ENCODE measurements around the gene ANKRD49.

The ANKRD49 gene

GRCh38 chr11:94545264-94546161 is 51.7 kb downstream of the ANKRD49 start:
- no peak for DNase-seq

- DNase-seq: no peak
Observed at GRCh38 chr11:94546162-94546470, 52.3 kb downstream of the ANKRD49 start.

- no peak for DNase-seq
Observed at GRCh38 chr11:94546886-94547285, 53.1 kb downstream of the ANKRD49 start.

GRCh38 chr11:94549146-94549545 is 55.4 kb downstream of the ANKRD49 start:
- no peak for DNase-seq

All from activated CD4-positive, alpha-beta T cell treated with anti-CD3 and anti-CD28 coated beads for 1 hour (primary cell).